ENCODE results near the gene OR4F6.
"Not testable (repeated sequence)": the region's sequence is repeated elsewhere in the genome, so short reads cannot be mapped to it uniquely, and the experiment has no call there.

Gene OR4F6, protein sequence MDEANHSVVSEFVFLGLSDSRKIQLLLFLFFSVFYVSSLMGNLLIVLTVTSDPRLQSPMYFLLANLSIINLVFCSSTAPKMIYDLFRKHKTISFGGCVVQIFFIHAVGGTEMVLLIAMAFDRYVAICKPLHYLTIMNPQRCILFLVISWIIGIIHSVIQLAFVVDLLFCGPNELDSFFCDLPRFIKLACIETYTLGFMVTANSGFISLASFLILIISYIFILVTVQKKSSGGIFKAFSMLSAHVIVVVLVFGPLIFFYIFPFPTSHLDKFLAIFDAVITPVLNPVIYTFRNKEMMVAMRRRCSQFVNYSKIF

DNA sequence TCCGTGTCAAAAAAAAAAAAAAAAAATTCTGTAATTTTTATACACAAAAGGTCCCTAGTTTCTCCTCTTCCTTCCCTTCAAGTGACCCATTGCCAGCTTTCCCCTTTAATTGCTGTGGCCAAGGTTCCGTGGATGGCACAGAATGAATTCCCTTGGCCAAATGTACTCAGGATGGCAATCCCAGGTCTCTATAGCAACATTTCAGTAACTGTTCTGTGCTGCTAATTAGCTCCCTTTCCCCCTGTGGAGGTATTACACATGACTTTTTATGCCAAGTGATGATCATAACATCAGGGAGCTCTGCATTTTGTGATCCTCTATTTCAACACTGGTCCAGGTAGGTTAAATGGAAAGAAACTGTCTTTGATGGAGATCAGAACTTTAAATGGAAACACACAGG lies at the start of gene OR4F6:
Gene OR4F6 (plus strand): TSS at position 301 of the 400 bp plus-strand sequence. CDS start 2,211 bp downstream, outside the sequence.
- no peak for DNase-seq

DNA sequence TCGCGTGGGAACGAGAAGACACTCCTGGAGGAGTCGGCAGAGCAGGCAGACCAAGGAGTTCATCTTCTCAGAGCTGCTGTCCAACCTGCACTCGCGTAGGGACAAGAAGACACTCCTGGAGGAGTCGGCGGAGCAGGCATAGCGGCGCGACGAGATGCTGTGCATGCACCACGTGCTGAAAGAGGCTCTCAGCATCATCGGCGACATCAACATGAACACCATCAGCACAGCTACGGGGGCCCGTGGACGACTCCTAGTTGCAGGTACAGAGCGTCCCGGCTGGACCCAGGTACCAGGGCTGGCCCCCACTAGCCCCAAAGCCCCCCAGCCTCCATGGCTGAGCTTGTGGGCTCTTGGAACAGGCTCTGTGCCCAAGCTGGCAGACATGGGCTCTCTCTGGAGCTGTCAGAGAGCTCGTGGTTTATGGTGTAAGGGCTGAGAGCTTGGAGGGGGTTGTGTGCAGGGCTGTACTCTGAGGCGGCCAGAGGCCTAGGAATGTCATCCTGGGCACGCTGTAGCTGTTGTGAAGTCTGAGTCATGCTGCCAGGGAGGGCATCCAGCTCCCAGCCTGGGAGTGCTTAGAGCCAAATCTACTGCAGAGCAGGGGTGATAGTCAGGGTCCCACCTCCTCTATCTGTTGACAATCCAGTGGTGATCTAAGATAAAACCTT lies 38.5 kb upstream of the OR4F6 start:
- not testable (repeated sequence) for DNase-seq

DNA sequence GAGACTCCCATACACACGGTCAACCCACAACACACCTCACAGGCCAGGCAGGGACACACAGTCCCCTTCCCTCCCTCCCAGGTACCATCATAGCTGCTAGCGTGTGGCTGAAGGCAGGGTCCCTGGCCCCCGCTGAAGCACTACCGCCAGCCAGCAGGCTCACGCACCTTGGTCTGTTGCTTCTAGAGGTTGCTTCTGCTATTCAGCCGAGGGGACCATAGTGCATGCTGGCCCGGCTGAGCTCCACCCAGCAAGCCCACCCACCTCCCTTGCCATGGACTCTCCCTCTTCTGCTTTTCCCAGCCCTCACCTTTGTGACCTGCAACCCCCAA lies 38.0 kb upstream of the OR4F6 start:
- DNase-seq = not testable (repeated sequence)

DNA sequence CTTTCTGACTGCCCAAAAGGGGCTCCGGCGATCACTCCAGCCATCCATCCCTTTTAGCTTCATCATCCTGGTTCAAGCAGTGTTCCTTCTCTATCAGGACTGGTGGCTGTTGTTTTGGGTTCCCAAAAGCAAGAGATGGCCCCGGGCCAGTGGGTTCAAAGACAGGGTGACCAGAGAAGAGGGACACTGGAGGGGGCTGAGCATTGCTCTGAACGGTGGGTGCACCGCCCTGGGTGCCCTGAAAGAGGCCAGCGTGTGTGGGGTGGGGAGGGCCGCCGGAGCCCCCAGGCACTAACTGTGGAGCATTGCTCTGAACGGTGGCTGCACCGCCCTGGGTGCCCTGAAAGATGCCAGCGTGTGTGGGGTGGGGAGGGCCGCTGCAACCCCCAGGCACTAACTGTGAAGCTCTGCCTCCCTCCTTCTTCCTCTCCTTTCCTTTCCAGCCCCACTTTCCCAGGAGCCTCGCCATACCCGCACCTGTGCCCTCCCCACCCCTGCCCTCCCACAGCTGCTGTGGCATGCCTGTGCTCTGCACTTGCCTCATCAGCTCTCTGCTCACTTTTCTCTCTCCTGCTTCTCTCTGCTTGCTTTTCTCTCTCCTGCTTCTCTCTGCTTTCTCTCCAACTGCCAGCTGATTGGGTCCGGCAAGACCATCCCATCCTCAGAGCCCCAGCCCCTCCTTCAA lies 37.4 kb upstream of the OR4F6 start:
- no peak for DNase-seq

DNA sequence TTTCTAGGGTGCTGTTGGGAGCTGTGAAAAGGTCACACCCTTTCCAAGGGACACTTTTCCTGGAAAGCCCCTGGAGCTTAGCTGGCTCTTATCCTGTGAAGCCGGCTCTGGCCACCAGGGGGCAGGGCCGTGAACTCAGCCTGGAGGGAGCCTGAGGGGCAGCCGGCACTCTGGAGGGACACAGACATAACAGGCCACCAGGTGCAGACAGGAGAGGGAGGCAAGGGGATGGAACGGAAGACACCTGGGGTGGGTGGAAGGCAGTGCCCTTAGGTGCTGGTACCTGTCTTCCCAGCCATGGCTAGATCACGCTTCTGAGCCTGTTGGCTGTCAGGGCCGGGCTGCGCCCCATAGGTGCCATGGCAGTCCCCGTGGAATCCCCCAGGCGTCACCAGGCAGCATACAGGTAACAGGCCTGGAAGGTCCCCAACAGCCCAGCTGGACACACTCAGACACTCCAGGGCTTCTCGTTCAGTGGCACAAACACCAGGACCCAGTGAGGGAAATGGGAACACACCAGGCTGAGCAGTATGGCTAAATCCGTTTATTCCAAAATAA lies 36.1 kb upstream of the OR4F6 start:
- not testable (repeated sequence) for DNase-seq

DNA sequence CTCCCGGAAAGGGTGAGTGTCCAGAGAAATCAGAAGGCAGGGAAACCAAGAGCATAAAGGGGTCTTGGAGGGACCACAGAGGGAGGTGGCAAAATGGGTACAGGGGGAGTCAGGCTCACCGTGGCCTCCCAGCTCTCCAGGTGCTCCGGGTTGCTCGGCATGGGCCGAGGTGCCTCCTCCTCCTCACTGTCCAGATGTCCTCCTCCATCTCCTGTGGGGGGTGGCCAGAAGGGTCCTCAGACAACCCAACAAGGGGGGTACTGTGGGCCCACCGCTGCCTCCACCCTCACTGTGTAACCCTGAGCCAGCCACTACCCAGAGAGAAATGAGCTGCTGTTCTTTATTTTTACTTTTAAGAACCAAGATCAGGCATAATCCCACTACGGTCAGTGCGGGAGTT lies 30.4 kb upstream of the OR4F6 start:
- no peak for DNase-seq

DNA sequence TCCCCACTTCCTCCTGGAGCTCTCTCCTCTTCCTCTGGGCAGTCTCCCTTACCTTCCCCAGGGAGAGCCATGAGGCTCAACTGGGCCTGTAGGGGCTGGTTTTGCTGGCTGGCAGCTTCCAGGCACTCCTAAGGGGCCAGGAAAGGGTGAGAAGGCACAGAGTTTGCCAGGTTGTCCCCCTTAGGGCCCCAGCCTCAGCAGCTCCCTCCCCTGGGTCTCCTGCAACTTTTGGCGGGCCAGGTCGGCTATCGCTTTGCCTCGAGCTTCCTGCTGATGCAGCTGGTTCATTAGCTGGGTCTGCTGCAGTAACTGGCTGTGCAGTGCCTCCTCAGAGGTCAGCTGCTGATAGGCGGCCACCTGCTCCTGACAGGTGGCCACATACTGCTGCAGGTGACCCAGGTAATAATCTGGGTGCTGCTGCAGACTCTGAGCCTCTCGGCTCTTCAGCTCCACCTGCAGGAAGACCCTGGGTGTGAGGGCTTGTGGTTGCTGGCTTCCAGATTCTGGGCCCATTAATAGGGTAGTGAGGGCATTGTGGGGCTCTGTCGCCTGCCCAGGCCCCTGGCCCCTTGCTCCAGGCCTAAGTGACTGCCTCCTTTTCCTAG lies 29.7 kb upstream of the OR4F6 start:
- DNase-seq = no peak

DNA sequence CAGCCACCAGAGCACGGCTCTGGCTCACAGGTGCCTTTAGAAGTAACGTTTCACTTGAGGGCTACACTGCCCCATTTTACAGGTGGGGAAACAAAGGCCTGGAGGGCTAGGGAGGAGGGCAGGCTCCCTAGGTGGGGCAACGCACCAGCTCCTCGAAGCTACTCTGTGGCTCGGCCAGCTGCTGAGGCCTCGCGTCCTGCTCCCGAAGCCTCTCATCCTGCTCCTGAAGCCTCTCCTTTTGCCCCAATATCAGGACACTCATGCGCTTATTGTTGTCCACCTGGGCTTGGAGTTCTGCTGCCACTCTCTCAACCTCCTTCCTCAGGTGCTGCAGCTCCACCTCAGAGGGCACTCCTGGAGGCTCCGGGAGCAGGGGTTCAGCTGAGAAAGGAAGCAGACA lies 28.2 kb upstream of the OR4F6 start:
- DNase-seq = no peak

DNA sequence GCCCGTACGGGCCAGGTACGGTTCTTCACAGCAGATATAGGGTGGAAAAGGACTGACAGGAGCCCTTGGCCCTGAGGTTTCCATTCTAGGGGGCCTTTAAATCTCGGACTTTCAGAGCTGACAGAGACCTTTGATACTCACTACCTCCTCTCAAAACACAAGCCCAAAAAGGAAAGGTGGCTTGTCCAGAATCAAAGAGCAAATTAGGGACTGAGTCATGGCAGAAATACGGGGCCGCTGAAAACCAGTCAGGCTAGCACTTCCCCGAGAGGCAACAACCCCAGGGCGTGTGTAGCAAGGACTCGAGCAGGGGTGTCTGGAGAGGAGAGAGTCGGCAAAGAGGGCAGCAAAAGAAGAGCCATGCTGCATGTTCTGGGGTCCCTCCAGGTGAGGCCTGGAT lies 24.7 kb upstream of the OR4F6 start:
- DNase-seq = not testable (repeated sequence)

DNA sequence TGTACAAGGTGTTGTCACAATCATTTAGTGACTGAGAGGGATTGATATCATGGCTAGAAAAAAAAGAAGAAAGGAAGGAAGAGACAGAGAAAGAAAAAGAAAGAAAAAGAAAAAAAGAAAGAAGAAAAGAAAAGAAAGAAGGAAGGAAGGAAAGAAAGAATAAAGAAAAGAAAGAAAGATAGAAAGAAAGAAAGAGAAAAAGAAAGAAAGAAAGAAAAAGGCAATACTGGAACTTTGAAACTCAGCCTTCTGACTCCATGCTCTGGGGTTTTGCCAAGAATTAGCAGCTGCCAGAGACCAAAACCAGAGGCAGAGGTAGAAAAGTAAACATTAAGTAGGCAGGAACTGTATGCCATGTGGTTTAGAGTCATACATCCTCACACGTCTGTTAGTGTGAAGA lies 23.1 kb upstream of the OR4F6 start:
- DNase-seq = not testable (repeated sequence)

DNA sequence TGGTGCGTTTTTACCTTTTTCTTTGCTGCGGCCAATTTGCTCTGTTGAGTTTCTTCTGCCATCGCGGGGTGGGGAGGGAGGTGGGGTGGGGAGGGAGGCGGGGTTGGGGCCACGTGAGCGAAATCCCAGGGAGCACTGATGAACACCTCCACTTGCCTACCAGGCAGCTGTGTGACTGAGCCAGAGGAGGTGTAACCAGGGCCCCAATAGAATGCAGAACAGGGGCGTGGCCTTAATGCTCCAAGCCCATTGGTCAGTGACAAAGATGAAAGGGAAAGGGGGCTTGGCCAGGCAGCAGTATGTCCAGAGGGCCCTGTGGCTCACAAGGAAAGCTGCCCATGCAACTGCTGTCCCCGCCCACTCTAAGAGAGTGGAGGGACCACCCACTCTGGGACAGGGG lies 21.4 kb upstream of the OR4F6 start:
- DNase-seq = no peak

DNA sequence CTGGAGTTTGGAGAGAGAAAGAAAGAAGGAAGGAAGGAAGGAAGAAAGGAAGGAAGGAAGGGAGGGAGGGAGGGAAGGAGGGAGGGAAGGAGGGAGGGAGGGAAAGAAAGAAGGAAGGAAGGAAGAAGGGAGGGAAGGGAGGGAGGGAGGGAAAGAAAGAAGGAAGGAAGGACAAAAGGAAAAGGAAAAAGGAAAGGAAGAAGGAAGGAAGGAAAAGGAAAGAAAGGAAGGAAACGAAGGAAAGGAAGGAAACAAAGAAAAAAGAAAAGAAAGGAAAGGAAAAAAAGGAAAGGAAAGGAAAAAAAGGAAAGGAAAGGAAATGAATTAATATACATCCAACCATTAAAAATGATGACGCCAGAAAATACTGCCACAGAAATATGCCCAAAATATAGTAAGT lies 18.7 kb upstream of the OR4F6 start:
- DNase-seq = no peak

DNA sequence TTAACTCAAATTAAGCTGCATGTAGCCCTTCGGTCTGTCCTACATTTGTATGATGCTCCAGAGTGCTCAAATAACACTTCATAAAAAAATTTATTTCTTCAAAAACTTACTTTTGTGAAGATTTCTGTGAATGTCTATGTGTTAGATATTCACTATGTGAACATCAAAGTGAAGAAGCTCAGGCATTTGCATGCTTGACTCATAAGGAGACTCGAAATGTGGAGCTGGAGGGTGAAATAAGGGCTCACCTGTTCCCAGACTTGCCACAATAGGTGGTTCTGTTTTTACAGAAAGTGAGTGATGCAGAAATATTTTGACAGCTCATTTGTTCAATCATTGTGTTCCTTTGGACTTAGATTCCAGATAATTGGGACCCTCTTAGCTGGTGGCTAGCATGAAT lies 16.9 kb upstream of the OR4F6 start:
- not testable (repeated sequence) for DNase-seq

DNA sequence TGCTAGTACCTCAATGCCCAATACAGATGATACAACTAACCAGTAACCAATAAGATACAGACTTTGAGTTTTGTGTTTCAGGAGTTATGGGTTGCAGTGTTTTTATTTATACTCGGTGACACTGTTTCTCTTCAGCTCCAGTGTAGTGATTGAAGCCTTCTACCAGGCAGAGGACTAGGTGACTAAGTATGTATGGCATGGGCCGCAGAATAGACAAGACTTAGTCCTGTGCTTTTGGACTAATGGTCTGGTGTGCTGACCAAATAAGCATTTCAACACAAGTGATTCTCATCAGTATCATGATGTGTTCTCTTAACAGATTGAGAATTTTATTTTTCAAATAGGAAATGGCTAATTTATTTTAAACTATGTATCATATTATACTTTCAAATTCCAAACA lies 15.3 kb upstream of the OR4F6 start:
- DNase-seq = not testable (repeated sequence)

DNA sequence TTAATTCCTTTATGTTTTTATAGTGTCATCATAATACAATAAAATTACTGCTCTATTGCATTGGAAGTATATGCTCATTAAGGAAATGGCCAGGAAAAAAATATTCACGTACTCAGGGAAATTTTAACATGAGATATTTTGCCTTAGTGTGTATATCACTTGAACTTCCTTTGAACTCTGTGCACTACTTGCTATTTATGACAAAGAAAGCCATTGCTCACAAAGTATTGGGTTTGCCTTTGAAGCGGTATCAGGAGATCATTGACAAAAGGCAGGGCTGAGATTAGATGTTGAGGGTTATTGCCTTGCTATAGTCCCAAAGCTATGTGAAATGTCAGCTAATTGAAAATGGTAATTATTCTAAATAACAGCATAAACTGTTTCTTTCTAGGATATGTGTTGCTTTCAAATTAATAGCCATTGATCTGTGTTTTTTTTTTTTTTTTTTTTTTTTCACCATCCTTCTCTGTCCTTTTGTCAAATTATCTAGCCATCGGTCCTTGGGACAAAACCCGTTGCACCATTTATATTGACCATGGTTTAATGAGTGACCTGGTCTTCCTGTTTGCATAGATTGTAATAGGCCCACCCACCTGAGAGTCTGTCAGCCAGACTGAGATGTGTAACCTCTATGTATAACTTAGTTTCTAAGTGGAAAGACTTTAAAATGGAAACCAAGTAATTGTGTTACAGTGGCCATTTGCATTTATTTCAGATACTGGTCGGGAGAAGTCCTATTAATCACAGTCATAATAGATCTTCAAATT lies 14.6 kb upstream of the OR4F6 start:
- DNase-seq = not testable (repeated sequence)

DNA sequence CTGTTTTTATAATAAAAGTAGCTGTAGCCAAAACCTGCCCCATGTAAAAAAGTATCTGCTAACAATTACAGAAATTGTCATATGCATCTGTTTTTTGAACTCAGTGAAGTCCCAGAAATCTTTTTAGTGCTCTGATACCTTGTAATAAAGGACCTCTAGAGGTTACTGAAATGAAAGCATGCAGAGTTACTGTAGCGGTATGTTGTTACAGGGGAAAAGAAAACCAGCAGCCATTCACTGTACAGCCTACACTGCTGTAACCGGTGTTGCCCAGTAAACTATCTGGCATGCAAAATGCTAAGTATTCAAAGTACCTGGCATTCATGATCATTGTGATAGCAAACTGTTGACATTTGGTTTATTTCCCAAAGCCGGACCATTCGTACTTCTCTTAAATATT lies 12.6 kb upstream of the OR4F6 start:
- not testable (repeated sequence) for DNase-seq

DNA sequence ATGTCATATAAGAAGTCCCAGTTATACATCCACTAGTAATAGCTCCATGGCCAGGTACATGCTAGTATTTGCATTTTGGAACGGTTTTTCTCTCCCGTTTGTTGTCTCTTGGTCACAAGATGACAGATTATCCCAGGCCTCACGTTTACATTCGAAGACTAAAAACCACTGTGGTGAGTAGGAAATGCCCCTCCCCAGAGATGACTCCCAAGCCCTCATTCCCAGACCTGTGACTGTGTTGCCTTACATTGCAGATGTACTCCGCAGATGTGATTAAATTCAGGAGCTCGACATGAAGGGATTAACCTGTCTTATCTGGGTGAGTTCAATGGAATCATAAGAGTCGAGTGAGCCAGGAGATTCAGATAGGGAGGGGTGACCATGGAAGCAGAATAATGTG lies 9.3 kb upstream of the OR4F6 start:
- DNase-seq = not testable (repeated sequence)

DNA sequence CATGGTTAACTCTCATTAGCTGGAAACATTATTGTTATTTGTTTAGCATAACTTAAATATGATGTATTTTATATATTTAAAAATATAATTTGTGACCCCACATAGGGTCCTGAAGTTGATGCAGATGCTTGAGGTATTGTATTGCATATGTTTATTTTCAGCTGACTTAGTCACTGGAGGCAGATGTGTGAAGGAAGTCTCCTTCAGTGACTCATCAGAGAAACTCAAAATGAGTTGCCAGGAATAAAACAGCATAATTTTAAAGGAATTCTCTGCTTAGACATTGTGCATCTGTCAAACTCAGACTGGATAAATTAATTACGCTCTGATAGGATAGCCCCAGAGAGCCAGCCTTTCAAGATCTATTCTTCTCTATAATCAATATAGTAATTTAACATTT lies 7.9 kb upstream of the OR4F6 start:
- DNase-seq = no peak

DNA sequence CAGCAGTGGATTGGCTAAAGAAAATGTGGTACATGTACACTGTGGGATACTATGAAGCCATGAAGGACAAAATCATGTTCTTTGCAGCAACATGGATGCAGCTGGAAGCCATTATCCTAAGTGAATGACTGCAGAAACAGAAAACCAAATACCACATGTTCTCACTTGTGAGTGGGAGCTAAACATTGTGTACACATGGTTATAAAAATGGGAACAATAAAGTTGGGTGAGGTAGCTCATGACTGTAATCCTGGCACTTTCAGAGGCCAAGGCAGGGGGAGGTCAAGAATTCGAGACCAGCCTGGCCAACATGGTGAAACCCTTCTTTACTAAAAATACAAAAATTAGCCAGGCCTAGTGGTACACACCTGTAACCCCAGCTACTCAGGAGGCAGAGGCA lies 3.6 kb upstream of the OR4F6 start:
- no peak for DNase-seq

DNA sequence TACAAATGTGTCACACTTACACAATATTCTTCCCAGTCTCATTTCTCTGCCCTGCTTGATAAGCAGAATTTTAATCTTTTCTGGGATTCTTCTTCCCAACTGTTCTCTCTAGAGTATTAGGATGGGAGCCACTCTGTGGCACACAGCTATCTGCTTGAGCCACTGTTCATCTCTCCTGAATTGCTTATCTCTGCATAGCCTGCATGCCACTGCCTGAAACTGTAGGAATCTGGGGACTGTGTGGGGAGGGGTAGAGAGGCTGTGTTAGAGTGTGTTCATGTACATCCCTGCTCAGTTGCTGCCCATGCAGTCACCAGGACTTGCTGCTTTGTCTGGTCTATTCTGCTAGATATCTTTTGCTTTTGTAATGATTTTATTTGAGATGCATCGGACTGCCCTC lies 2.3 kb upstream of the OR4F6 start:
- no peak for DNase-seq

DNA sequence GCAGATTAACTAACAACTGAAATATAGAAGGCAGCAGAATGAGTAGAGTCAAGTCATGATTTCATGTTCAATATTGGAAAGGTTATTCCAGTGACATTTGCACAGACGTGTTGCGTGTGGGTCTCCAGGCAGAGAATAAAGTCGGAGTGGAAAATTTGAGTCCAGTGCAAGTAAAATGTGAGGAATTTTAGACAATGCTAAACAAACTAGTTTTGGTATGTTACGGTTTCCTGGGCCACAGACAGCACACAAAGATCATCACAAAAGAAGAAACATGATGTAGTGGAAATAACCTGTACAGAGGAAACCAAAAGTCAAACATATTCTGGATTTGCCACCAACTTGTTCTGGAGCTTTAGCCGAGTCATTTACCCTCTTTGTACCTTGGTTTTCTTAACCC lies 367 bp downstream of the OR4F6 start:
- no peak for DNase-seq

DNA sequence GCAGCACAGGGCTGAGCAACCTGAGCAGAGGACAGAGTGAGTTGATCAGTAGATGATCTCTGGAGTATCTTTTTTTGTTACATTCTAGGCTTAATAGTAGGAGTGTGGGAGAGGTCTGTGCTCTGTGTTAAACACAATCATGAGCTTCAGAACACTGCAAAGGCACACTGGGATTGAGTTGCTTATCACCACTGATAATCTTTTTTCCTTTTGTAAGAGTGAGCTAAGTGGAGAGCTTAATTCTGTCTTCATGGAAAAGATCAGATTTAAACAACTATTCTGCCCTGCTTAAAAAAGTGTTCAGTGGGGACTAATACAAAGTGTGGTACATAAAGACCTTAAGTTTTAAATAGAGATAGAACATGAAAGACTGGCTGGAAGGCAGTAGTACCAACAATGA lies 1.1 kb downstream of the OR4F6 start:
- DNase-seq = no peak

DNA sequence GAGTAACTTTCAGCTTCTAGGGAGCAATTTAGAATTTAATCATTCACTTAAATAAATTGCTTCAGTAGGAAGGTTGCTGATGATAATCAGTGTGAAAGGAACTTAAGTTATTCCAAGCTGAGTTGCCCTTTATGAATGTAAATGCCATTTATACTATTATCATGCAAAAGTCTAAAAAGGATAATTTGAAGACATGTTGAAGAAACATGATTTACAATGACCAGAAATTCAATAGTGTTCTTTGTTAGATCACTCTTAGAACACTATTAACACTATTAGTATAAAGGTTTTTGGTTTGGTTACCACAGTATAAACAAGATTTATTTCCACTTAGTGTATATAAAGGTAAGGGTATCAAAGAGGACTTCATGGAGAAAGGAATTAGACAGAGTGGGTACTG lies 1.6 kb downstream of the OR4F6 start:
- no peak for DNase-seq
